ENCODE measurements around the gene LINC00305.

Gene LINC00305

GRCh38 chr18:64097497-64097896 lies 51.4 kb downstream of the LINC00305 start:
- no peaks in the 10 kb centered on the region for H3K36me3 ChIP-seq (ENCODE audit: low read depth)
- H3K9me3 ChIP-seq (ENCODE audit: severe bottlenecking) = no peaks in the 10 kb centered on the region
- no peak overlapping the region for H3K27ac ChIP-seq (ENCODE audit: poor library complexity, severe bottlenecking)
- peak; percentile 37 for TF ChIP-seq CTCF (IDR thresholded peaks at IDR 0.05; ENCODE audit: poor library complexity, severe bottlenecking)
- no peaks in the 10 kb centered on the region for H3K4me1 ChIP-seq (ENCODE audit: insufficient read depth, poor library complexity, severe bottlenecking)
- DNase-seq (ENCODE audit: low spot score) (no peak), ATAC-seq (ENCODE audit: low read depth) (no peak)
- H3K27me3 ChIP-seq (ENCODE audit: insufficient read depth, poor library complexity, severe bottlenecking) = no peaks in the 10 kb centered on the region
- H3K4me3 ChIP-seq (ENCODE audit: severe bottlenecking) = no peak overlapping the region

GRCh38 chr18:64095056-64095455 lies 53.8 kb downstream of the LINC00305 start:
- no peaks in the 10 kb centered on the region for H3K9me3 ChIP-seq (ENCODE audit: severe bottlenecking)
- no peaks in the 10 kb centered on the region for H3K36me3 ChIP-seq (ENCODE audit: low read depth)
- DNase-seq (ENCODE audit: low spot score) (no peak), ATAC-seq (ENCODE audit: low read depth) (no peak)
- no peak for TF ChIP-seq CTCF (IDR thresholded peaks at IDR 0.05; ENCODE audit: poor library complexity, severe bottlenecking)
- no peaks in the 10 kb centered on the region for H3K4me1 ChIP-seq (ENCODE audit: insufficient read depth, poor library complexity, severe bottlenecking)
- no peak overlapping the region for H3K27ac ChIP-seq (ENCODE audit: poor library complexity, severe bottlenecking)
- no peaks in the 10 kb centered on the region for H3K27me3 ChIP-seq (ENCODE audit: insufficient read depth, poor library complexity, severe bottlenecking)
- no peak overlapping the region for H3K4me3 ChIP-seq (ENCODE audit: severe bottlenecking)

- Histone ChIP-seq H3K4me3 (ENCODE audit: severe bottlenecking) (no peak overlapping the region), H3K36me3 (ENCODE audit: low read depth) (no peaks in the 10 kb centered on the region), H3K4me1 (ENCODE audit: insufficient read depth, poor library complexity, severe bottlenecking) (no peaks in the 10 kb centered on the region), H3K27ac (ENCODE audit: poor library complexity, severe bottlenecking) (no peak overlapping the region), H3K27me3 (ENCODE audit: insufficient read depth, poor library complexity, severe bottlenecking) (no peaks in the 10 kb centered on the region), H3K9me3 (ENCODE audit: severe bottlenecking) (no peaks in the 10 kb centered on the region)
- DNase-seq (ENCODE audit: low spot score) (no peak), ATAC-seq (ENCODE audit: low read depth) (no peak)
- TF ChIP-seq CTCF (IDR thresholded peaks at IDR 0.05; ENCODE audit: poor library complexity, severe bottlenecking) = no peak
Measured at GRCh38 chr18:64094210-64094609, 54.7 kb downstream of the LINC00305 start.

- TF ChIP-seq CTCF (IDR thresholded peaks at IDR 0.05; ENCODE audit: poor library complexity, severe bottlenecking) = no peak
- H3K4me1 ChIP-seq (ENCODE audit: insufficient read depth, poor library complexity, severe bottlenecking) = no peaks in the 10 kb centered on the region
- no peak overlapping the region for H3K4me3 ChIP-seq (ENCODE audit: severe bottlenecking)
- H3K27me3 ChIP-seq (ENCODE audit: insufficient read depth, poor library complexity, severe bottlenecking) = no peaks in the 10 kb centered on the region
- H3K36me3 ChIP-seq (ENCODE audit: low read depth) = no peaks in the 10 kb centered on the region
- no peak overlapping the region for H3K27ac ChIP-seq (ENCODE audit: poor library complexity, severe bottlenecking)
- no peaks in the 10 kb centered on the region for H3K9me3 ChIP-seq (ENCODE audit: severe bottlenecking)
- DNase-seq (ENCODE audit: low spot score) (no peak), ATAC-seq (ENCODE audit: low read depth) (no peak)
Measured at GRCh38 chr18:64091526-64091925, 57.4 kb downstream of the LINC00305 start.

- DNase-seq (ENCODE audit: low spot score) = no peak
- Histone ChIP-seq H3K4me3 (ENCODE audit: severe bottlenecking) (no peak overlapping the region), H3K27ac (ENCODE audit: poor library complexity, severe bottlenecking) (no peak overlapping the region), H3K36me3 (ENCODE audit: low read depth) (no peaks in the 10 kb centered on the region), H3K9me3 (ENCODE audit: severe bottlenecking) (no peaks in the 10 kb centered on the region), H3K4me1 (ENCODE audit: insufficient read depth, poor library complexity, severe bottlenecking) (no peaks in the 10 kb centered on the region), H3K27me3 (ENCODE audit: insufficient read depth, poor library complexity, severe bottlenecking) (no peaks in the 10 kb centered on the region)
- ATAC-seq (ENCODE audit: low read depth) = no peak
- no peak for TF ChIP-seq CTCF (IDR thresholded peaks at IDR 0.05; ENCODE audit: poor library complexity, severe bottlenecking)
Measured at GRCh38 chr18:64090876-64091275, 58.0 kb downstream of the LINC00305 start.

Measured in RWPE2 (cell line).